Measurements from ENCODE around the gene RXRA. TPM values are rescaled to one million over a fixed set of nuclear protein-coding genes. Genes with fewer than 3 reads are reported as not detected.

The RXRA gene
- total RNA-seq, 4 donors from 2014 or later, result 17.1 to 84.6 (median 24.0) TPM

DNA sequence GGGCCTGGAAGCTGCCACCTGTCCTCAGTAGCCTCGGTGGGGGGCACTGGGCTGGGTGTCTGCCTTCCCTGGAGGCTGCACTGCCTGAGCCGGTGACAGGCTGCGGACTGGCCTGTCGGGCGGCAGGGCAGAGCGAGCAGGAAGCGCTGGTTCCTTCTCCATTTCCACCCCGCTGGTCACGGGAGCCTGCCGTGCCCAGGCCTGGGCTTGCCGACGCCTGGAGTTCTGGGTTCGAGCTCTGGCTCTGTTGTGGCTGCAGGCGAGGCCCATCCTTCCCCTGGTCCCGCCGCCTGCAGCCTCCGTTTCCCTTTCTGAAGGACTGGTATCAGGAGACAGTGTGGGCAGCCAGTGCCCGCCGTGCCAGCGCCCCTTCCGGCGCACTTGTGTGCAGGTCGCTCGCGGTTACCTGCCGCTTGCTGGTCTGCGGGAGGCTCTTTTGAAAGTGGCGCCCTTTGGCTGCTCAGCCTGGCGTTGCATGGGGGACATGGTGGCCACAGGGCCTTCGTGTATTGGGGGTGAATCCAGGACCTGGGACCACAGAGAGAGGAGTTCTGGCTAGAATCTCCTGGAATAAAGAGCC is 34.0 kb downstream of the RXRA start:
- H3K27ac ChIP-seq, result peak overlapping the region in 1 of 2 donors; percentile 45
- DNase-seq, result no peak
- peaks cover 0 to 50% of the 10 kb centered on the region in 2 donors for H3K4me1 ChIP-seq
- H3K4me3 ChIP-seq, result no peak overlapping the region
- no peaks in the 10 kb centered on the region for H3K27me3 ChIP-seq
- no peaks in the 10 kb centered on the region for H3K36me3 ChIP-seq
- intact Hi-C loops (cut with DNase I; ENCODE audit: low total_unique reads), result no loop called here
- H3K9me3 ChIP-seq, result no peaks in the 10 kb centered on the region
- no peak for TF ChIP-seq POLR2A (IDR thresholded peaks at IDR 0.05)
- TF ChIP-seq, protein P1, sequence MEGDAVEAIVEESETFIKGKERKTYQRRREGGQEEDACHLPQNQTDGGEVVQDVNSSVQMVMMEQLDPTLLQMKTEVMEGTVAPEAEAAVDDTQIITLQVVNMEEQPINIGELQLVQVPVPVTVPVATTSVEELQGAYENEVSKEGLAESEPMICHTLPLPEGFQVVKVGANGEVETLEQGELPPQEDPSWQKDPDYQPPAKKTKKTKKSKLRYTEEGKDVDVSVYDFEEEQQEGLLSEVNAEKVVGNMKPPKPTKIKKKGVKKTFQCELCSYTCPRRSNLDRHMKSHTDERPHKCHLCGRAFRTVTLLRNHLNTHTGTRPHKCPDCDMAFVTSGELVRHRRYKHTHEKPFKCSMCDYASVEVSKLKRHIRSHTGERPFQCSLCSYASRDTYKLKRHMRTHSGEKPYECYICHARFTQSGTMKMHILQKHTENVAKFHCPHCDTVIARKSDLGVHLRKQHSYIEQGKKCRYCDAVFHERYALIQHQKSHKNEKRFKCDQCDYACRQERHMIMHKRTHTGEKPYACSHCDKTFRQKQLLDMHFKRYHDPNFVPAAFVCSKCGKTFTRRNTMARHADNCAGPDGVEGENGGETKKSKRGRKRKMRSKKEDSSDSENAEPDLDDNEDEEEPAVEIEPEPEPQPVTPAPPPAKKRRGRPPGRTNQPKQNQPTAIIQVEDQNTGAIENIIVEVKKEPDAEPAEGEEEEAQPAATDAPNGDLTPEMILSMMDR (IDR thresholded peaks at IDR 0.05), result no peak

DNA sequence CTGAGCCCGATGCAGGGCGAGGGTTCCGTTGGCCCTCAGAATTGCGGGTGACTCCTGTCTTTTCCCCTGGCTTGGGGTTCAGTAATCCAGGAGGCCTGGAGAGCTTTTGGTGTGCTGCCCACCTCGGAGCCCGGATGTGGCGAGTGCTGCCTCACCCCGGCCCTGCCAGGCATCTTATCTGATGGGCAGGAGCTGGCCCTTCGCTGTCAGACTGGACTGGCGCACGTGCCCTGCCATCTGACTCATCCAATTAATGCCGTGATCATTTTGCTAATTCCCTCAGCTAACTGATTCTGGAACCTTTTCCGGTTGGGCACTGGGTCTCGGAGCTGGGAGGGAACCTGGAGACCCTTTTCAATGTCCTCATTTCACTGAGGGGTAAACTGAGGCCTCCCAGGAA is 34.6 kb downstream of the RXRA start:
- TF ChIP-seq, protein P1 (IDR thresholded peaks at IDR 0.05), result no peak
- TF ChIP-seq POLR2A (IDR thresholded peaks at IDR 0.05), result no peak
- H3K4me1 ChIP-seq, result peaks cover 0 to 52% of the 10 kb centered on the region in 2 donors
- no peak overlapping the region for H3K4me3 ChIP-seq
- H3K9me3 ChIP-seq, result no peaks in the 10 kb centered on the region
- H3K27me3 ChIP-seq, result no peaks in the 10 kb centered on the region
- peak overlapping the region in 1 of 2 donors; percentile 45 for H3K27ac ChIP-seq
- intact Hi-C loops (cut with DNase I; ENCODE audit: low total_unique reads), result no loop called here
- no peak for DNase-seq
- no peaks in the 10 kb centered on the region for H3K36me3 ChIP-seq

DNA sequence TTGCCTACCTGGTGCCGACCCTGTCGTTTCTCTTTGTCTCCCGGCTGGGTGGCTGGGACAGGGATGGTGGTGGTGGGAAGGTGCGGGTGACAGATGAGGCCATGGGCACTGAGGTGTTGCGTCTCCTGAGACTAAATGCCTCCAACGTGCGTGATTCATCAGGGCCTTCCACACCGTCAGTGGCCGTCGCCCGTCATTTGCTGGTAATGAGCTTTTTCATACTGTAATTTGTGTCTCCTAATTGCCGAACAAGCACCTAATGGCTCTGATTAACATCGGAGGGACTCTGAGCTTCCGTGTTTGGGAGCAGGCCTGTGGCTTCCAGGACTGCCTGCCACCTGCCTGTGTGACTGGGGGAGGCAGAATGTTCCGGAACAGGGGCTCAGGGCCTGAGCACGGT is 35.2 kb downstream of the RXRA start:
- intact Hi-C loops (cut with DNase I; ENCODE audit: low total_unique reads), result no loop called here
- H3K4me1 ChIP-seq, result peaks cover 0 to 52% of the 10 kb centered on the region in 2 donors
- peak overlapping the region in 1 of 2 donors; percentile 45 for H3K27ac ChIP-seq
- H3K9me3 ChIP-seq, result no peaks in the 10 kb centered on the region
- H3K27me3 ChIP-seq, result no peaks in the 10 kb centered on the region
- DNase-seq, result no peak
- H3K4me3 ChIP-seq, result no peak overlapping the region
- no peak for TF ChIP-seq POLR2A (IDR thresholded peaks at IDR 0.05)
- TF ChIP-seq, protein P1 (IDR thresholded peaks at IDR 0.05), result no peak
- no peaks in the 10 kb centered on the region for H3K36me3 ChIP-seq

DNA sequence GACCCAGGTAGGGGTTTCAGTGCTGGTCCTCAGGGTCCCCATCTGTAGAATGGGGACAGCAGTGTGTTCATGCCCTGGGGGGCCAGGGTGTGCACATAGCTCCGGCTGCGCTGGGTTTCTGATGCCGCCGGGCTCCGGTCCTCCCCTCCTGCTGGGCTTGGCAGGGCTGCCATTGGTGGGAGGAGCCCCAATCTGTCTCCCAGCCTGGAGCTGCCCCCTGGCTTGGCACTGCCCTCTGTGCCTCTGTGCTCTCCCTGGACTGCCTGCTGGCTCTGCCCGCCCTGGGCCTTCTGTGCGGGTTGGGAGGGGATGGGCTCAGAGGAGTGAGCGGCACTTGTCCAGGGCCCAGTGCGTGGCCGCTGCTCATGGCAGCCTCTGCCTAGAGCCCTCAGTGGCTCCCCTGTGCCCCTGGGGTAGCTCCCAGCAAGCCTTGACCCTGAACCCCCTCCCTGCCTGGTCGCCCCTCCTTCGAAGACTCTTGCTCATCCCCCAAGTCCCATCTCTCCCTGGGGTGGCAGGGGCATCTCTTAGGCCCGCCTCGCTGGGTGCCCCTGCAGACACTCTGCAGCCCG is 35.7 kb downstream of the RXRA start:
- TF ChIP-seq, protein P1 (IDR thresholded peaks at IDR 0.05), result no peak
- no peak for TF ChIP-seq POLR2A (IDR thresholded peaks at IDR 0.05)
- Histone ChIP-seq H3K4me1 (peaks cover 3 to 52% of the 10 kb centered on the region in 2 donors), H3K27ac (no peak overlapping the region), H3K4me3 (no peak overlapping the region), H3K36me3 (no peaks in the 10 kb centered on the region), H3K9me3 (no peaks in the 10 kb centered on the region), H3K27me3 (no peaks in the 10 kb centered on the region)
- intact Hi-C loops (cut with DNase I; ENCODE audit: low total_unique reads), result no loop called here
- DNase-seq, result no peak

DNA sequence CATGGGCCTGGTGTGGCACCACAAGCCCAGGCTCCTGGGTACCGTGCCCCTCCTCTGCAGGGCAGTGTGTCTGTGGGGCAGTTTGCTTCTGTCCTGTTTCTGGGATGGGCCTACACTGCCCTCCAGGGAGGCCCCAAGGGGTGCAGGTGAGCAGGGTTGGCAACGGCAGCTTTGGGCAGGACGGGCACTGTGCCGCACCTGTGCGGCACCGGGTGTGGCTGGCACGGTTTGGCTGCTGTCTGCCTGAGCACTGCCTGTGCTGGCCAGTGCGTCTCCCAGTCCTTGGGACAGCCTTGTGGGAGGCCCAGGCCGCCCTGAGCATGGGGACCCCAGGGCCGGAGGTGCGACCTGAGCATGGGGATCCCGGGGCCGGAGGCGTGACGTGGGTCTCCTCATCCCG is 37.2 kb downstream of the RXRA start:
- Histone ChIP-seq H3K9me3 (no peaks in the 10 kb centered on the region), H3K36me3 (no peaks in the 10 kb centered on the region), H3K27me3 (no peaks in the 10 kb centered on the region), H3K4me1 (peaks cover 9 to 57% of the 10 kb centered on the region in 2 donors), H3K27ac (peak overlapping the region in 1 of 2 donors; percentile 24), H3K4me3 (no peak overlapping the region)
- TF ChIP-seq, protein P1 (IDR thresholded peaks at IDR 0.05), result no peak
- no peak for TF ChIP-seq POLR2A (IDR thresholded peaks at IDR 0.05)
- DNase-seq, result no peak
- intact Hi-C loops (cut with DNase I; ENCODE audit: low total_unique reads), result no loop called here
